Activated T-helper 17 cell treated with anti-CD3 and anti-CD28 coated beads, Interleukin-2, amount 50 U/mL, for 72 hours (primary cell): Measurements from ENCODE around the gene BCL2L2. TPM values are rescaled to one million over a fixed set of nuclear protein-coding genes. Genes with fewer than 3 reads are reported as not detected.
A peak's percentile ranks its signal among the peaks of the same experiment; 100 is the strongest.

Source experiments
- ATAC-seq: fragments of 150-1000 bp; cut with Tn5 transposase; replicated peaks from 2 replicates; pipeline ENCODE4 v1.10.0; 2021; ENCODE audit warnings: mild to moderate bottlenecking, moderate library complexity
- H3K27ac Mint-ChIP-seq: one replicate; pipeline ENCODE4 v1.8.0; 2022; ENCODE audit warnings: mixed read lengths
- H3K27me3 Mint-ChIP-seq: one replicate; pipeline ENCODE4 v1.8.0; 2022; ENCODE audit warnings: mixed read lengths
- H3K36me3 Mint-ChIP-seq: one replicate; pipeline ENCODE4 v1.8.0; 2022; ENCODE audit warnings: low read depth, mild to moderate bottlenecking, mixed read lengths
- H3K4me1 Mint-ChIP-seq: one replicate; pipeline ENCODE4 v1.8.0; 2022; ENCODE audit warnings: mixed read lengths
- H3K4me3 Mint-ChIP-seq: one replicate; pipeline ENCODE4 v1.8.0; 2022; ENCODE audit warnings: mild to moderate bottlenecking, mixed read lengths
- H3K9me3 Mint-ChIP-seq: one replicate; pipeline ENCODE4 v1.8.0; 2022; ENCODE audit warnings: mixed read lengths
- total RNA-seq, 2 donors: library from RNA; stranded (reverse); gene quantifications; one replicate each; pipeline ENCODE4 v1.2.3, GENCODE V29; 2022

BCL2L2 gene
- total RNA-seq, 2 donors from 2014 or later: 1.2 to 2.9 TPM

DNA sequence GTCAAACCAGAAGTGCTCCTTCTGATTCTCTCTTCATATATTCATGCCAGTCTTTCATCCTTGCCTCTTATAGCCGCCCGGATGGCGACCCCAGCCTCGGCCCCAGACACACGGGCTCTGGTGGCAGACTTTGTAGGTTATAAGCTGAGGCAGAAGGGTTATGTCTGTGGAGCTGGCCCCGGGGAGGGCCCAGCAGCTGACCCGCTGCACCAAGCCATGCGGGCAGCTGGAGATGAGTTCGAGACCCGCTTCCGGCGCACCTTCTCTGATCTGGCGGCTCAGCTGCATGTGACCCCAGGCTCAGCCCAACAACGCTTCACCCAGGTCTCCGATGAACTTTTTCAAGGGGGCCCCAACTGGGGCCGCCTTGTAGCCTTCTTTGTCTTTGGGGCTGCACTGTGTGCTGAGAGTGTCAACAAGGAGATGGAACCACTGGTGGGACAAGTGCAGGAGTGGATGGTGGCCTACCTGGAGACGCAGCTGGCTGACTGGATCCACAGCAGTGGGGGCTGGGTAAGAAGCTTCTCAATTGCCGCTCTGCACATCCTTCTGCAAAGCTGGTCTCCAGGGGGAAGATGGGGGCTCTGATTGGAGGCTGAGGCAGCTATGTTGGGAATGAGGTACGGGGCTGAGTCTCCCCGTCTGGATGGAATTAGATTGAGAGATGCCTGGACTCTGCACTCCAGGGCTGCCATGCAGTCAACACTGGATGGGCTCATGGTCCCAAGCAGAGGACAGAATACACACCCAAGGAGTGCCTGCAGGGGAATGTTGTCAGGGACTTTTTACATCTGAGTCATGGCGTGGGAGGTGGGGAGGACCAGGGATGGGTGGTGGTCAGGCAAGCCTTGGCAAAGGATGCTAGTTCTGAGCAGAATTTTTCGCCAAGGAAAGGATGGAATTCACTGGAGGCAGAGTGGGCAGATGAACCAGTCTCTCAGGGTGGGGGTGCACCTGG is 1.3 kb downstream of the BCL2L2 start:
- peaks cover 5% of the 10 kb centered on the region for H3K4me1 Mint-ChIP-seq

DNA sequence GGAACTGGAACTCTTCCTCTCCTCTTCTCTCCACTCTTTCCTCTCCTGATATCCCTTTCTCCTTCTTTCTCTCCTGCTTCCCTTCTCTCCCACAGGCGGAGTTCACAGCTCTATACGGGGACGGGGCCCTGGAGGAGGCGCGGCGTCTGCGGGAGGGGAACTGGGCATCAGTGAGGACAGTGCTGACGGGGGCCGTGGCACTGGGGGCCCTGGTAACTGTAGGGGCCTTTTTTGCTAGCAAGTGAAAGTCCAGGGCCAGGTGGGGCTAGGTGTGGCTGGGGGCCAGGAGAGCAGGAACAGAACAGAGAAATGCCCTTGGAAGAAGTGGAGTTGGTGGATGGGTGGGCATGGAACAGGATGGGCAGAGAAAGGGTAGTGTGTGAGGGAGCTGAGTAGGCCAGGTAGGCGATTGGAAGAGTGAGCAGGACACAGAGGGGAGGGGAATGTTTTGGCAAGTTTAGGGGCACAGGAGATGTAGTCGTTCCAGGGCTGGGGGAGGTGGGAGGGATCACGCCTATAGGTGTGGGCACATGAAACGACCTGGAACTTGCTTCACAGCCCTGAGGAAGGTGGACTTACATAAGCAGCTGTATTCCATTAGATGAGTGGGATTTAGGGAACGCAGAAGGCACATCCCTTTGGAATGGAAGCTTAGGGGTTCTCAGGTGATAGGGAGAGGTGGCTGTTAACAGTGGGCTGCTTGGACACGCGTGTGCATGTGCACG is 2.2 kb downstream of the BCL2L2 start:
- H3K27ac Mint-ChIP-seq: peak overlapping the region; percentile 66

More for the DNA sequence above, 1.3 kb downstream of the BCL2L2 start:
- Mint-ChIP-seq H3K27ac (peak overlapping the region; percentile 66), H3K4me3 (no peak overlapping the region), H3K27me3 (peaks cover 20% of the 10 kb centered on the region), H3K9me3 (no peaks in the 10 kb centered on the region), H3K36me3 (peaks cover 1% of the 10 kb centered on the region)
- ATAC-seq: no peak

DNA sequence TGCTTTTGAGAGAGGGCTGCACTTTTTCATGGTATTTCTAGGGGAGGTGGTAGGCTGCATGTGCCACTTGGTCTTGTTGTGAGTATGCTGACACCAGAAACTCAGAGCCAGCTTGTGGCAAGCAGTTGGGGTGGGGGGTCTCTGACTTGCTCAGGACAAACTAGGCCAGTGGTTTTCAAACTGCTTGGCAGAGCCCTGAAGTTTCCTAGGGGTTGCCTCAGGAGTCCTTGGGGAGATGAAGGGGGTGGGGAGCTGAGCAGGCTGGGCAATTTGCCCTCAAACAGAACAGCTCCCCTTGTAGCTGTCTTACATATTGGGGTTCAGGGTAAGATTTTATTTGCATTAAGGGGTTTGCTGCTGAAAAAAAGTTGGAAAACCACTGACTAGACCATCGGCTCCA is 3.9 kb downstream of the BCL2L2 start:
- Mint-ChIP-seq H3K4me3 (no peak overlapping the region), H3K27me3 (peaks cover 20% of the 10 kb centered on the region), H3K9me3 (no peaks in the 10 kb centered on the region), H3K27ac (no peak overlapping the region), H3K4me1 (no peaks in the 10 kb centered on the region), H3K36me3 (no peaks in the 10 kb centered on the region)
- ATAC-seq: no peak

More for the DNA sequence above, 2.2 kb downstream of the BCL2L2 start:
- H3K9me3 Mint-ChIP-seq: no peaks in the 10 kb centered on the region
- H3K4me3 Mint-ChIP-seq: no peak overlapping the region
- no peaks in the 10 kb centered on the region for H3K4me1 Mint-ChIP-seq
- peaks cover 20% of the 10 kb centered on the region for H3K27me3 Mint-ChIP-seq
- no peaks in the 10 kb centered on the region for H3K36me3 Mint-ChIP-seq
- no peak for ATAC-seq

DNA sequence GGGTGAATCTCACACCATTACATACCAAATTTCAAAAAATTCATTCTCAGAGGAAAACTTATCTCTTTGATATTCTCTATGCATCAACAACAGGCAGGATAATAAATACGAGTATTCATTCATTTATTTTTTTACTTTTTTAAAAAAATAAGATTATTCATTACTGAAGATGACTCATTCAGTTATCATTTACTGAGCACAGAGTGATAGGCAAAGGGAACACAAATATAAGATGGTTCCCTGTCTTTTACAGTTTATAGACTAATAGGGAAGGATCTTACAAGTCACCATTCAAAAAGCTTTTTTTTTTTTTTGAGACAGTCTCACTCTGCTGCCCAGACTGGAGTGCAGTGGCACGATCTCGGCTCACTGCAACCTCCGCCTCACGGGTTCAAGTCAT is 9.7 kb downstream of the BCL2L2 start:
- no peak for ATAC-seq
- Mint-ChIP-seq H3K4me1 (peaks cover 6% of the 10 kb centered on the region), H3K36me3 (no peaks in the 10 kb centered on the region), H3K27me3 (no peaks in the 10 kb centered on the region), H3K4me3 (no peak overlapping the region), H3K9me3 (no peaks in the 10 kb centered on the region), H3K27ac (no peak overlapping the region)

DNA sequence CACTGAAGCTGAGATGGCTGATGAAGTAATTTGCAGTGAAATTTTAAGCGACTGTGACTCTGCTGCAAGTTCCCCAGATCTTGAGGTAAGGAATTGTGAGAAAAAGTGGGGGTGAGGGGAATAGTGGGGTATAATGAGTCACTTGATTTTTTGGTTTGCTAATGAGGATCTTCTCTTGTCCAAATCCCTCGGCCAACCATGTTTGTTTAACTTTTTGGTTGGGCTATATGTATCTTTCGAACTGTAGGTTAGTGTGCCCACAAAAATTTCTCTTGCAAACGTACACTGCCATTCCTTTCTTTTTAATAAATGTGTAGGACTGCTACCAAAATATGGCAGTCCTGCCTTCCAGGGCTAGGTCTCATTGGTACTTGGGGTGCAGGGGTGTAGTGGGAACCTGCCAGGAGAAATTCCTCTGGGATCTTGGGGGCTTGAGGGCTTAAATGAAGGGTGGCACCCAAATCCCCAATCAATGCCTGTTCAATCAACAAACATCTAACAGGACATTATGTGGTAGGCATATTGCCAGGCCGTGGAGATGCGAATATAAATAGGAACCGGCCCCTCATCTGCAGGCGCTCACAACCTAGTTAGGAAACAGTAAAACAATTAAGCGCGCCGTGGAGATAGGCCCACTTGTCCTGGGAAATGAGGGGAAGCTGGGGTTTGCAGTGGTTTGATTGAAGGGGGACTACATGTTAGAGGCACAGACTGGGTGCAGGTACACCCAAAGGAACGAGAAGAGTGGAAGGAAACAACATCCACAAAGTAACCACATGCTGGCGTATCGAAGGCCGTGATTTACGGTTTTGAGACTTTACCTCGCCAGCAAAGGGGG is 13.3 kb downstream of the BCL2L2 start:
- peak overlapping the region; percentile 85 for H3K4me3 Mint-ChIP-seq
- peak overlapping the region; percentile 91 for H3K27ac Mint-ChIP-seq
- peaks cover 32% of the 10 kb centered on the region for H3K36me3 Mint-ChIP-seq
- peaks cover 17% of the 10 kb centered on the region for H3K4me1 Mint-ChIP-seq
- no peaks in the 10 kb centered on the region for H3K9me3 Mint-ChIP-seq
- ATAC-seq: no peak
- no peaks in the 10 kb centered on the region for H3K27me3 Mint-ChIP-seq

DNA sequence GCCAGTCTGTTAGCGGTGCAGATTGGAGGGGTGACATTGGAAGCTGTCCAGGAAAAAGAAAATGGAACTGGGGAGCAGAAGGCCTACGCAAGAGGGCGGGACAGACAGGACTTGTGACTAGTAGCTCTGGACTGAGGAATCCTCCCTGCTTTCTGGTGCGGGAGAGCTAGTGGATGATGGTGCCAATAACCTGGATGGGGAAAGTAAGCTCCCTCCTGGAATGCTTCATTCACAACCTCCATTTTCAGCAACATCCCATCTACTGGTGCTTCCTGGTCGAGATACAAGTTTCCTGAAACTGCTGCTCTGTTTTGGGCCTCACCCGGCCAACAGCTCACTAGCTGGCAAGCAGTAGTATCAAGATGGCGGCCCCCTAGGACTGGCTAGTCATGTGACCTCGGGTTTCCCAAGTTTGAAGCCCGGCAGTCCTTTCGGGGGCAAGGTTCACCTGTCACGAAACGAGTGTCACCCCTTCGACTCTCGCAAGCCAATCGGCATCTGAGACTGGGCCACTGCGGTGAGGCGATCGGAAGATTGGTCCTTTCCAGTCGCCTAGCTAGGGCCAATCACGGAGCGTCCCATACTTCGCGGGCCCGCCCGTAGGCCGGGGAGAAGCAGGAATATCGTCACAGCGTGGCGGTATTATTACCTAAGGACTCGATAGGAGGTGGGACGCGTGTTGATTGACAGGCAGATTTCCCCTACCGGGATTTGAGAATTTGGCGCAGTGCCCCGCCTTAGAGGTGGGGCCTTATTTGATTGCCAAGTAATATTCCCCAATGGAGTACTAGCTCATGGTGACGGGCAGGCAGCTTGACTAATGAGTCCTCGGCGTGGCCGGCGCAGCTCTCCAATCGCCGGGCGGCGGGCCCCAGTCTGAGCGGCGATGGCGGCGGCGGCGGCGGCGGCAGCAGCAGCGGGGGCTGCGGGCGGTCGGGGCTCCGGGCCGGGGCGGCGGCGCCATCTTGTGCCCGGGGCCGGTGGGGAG is 14.2 kb downstream of the BCL2L2 start, which contains the start of gene PABPN1:
Gene PABPN1, plus strand, starts transcription at position 874 of the 988 bp plus-strand sequence. Its CDS starts 13 bp downstream, at position 887.
- Mint-ChIP-seq H3K27me3 (no peaks in the 10 kb centered on the region), H3K27ac (peak within 1 kb of the TSS; percentile 91), H3K9me3 (no peaks in the 10 kb centered on the region), H3K36me3 (peaks cover 41% of the 10 kb centered on the region), H3K4me3 (peak within 1 kb of the TSS; percentile 85), H3K4me1 (peaks cover 17% of the 10 kb centered on the region)
- ATAC-seq: peak; percentile 90

DNA sequence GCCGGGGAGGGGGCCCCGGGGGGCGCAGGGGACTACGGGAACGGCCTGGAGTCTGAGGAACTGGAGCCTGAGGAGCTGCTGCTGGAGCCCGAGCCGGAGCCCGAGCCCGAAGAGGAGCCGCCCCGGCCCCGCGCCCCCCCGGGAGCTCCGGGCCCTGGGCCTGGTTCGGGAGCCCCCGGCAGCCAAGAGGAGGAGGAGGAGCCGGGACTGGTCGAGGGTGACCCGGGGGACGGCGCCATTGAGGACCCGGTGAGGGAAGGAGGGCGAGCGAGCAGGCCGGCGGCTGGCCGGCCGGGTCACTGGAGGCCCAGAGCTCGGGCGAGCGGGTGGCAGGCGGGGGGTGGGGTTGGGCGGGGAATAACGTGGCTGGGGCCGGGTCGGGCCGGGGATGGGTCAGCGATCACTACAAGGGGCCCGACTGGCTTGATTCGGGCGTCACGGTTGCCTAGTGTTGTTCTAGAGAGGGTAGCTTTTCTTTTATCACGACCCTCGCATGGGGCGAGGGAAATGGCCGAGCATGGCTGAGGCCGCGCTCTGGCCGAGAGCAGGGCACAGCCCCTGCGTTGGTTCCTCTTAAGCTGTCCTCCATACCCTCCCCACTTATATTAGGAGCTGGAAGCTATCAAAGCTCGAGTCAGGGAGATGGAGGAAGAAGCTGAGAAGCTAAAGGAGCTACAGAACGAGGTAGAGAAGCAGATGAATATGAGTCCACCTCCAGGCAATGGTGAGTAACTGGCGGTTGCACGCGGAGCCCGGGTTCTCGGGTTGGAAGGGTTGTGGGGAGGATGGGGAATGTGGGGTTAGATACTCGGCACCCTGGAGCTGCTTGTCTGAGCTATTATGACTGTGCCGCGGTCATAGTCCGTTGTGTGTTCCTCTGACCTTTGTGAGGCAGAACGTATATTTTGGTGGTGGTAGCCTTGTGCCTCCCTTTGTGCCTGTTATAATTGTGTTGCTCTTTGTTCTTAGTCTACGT is 15.2 kb downstream of the BCL2L2 start:
- Mint-ChIP-seq H3K4me3 (peak overlapping the region; percentile 85), H3K9me3 (no peaks in the 10 kb centered on the region), H3K4me1 (peaks cover 17% of the 10 kb centered on the region), H3K27me3 (no peaks in the 10 kb centered on the region), H3K36me3 (peaks cover 48% of the 10 kb centered on the region), H3K27ac (peak overlapping the region; percentile 91)
- ATAC-seq: peak; percentile 41

DNA sequence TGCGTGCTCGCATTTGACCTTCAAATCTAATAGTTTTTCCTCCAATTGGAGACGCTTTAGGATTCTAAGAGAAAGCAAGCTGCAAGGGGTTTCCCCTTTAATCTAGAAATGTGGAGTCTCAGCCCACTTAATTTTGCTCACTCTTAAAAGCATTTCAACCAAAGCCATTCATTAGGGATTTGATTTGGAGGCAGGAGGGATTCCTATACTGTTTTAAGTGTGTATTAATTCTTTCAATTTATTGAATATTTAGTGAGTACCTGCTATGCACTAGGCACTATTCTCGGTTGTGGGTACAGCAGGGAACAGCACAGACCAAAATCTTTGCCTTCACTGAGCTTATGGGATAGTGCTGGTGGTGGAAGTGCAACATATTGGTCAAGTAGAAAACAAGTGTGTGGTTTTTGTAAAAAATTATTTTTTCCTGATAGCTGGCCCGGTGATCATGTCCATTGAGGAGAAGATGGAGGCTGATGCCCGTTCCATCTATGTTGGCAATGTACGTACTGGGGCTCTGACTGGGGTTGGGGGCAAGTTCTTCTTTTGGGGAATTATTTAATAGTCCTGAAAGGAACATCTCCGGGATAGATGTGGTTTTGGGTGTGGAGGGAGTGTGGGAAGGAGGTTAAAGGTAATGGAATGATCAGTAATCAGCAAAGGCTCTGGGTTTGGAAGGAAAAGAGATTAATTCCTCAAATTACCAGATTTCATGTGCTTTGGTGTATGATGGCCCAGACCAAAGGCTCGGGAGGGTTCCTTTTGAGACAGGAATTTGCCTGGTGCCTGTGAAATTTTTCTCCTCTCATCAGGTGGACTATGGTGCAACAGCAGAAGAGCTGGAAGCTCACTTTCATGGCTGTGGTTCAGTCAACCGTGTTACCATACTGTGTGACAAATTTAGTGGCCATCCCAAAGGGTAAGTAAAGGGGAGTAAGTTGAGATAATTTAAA is 16.2 kb downstream of the BCL2L2 start:
- H3K4me3 Mint-ChIP-seq: peak overlapping the region; percentile 85
- H3K27me3 Mint-ChIP-seq: no peaks in the 10 kb centered on the region
- peaks cover 48% of the 10 kb centered on the region for H3K36me3 Mint-ChIP-seq
- ATAC-seq: no peak
- H3K9me3 Mint-ChIP-seq: no peaks in the 10 kb centered on the region
- peak overlapping the region; percentile 84 for H3K27ac Mint-ChIP-seq
- peaks cover 17% of the 10 kb centered on the region for H3K4me1 Mint-ChIP-seq

DNA sequence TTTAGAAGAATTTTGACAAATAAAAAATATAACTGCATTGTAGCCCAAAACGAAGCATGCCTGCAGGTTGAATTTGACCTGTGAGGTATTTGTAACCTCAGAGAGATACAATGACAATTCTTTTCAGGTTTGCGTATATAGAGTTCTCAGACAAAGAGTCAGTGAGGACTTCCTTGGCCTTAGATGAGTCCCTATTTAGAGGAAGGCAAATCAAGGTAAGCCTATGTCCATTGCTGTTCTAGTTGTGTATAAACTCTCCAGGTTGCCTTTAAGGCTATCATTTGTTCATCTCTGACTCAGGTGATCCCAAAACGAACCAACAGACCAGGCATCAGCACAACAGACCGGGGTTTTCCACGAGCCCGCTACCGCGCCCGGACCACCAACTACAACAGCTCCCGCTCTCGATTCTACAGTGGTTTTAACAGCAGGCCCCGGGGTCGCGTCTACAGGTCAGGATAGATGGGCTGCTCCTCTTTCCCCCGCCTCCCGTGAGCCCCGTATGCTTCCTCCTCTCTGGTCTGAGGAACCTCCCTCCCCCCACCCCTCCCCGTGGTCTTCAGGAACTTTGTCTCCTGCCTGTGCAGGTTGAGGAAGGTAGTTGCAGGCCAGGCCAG is 17.3 kb downstream of the BCL2L2 start:
- Mint-ChIP-seq H3K27ac (no peak overlapping the region), H3K36me3 (peaks cover 48% of the 10 kb centered on the region)

DNA sequence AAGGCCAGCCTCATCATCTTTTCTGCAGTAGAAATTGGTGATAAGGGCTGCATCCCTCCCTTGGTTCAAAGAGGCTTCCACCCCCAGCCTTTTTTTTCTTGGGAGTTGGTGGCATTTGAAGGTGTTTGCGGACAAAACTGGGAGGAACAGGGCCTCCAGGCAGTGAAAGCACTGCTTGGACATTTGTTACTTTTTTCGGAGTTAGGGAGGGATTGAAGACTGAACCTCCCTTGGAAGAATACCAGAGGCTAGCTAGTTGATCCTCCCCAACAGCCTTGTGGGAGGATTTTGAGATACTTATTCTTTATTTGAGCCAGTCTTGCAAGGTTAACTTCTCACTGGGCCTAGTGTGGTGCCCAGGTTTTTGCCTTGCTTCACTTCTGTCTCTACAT is 17.8 kb downstream of the BCL2L2 start:
- Mint-ChIP-seq H3K27me3 (no peaks in the 10 kb centered on the region), H3K4me3 (no peak overlapping the region), H3K27ac (no peak overlapping the region), H3K9me3 (no peaks in the 10 kb centered on the region), H3K4me1 (peaks cover 17% of the 10 kb centered on the region), H3K36me3 (peaks cover 48% of the 10 kb centered on the region)
- ATAC-seq: no peak

More for the DNA sequence above, 17.3 kb downstream of the BCL2L2 start:
- no peak for ATAC-seq
- peaks cover 17% of the 10 kb centered on the region for H3K4me1 Mint-ChIP-seq
- no peak overlapping the region for H3K4me3 Mint-ChIP-seq
- H3K9me3 Mint-ChIP-seq: no peaks in the 10 kb centered on the region
- no peaks in the 10 kb centered on the region for H3K27me3 Mint-ChIP-seq

DNA sequence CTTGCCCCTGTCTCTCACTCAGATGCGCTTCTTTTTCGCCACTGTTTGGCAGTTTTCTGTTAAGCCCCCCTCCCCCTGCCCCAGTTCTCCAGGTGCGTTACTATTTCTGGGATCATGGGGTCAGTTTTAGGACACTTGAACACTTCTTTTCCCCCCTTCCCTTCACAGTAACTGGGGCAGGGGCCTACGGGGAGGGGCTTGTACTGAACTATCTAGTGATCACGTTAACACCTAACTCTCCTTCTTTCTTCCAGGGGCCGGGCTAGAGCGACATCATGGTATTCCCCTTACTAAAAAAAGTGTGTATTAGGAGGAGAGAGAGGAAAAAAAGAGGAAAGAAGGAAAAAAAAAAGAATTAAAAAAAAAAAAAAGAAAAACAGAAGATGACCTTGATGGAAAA is 18.4 kb downstream of the BCL2L2 start:
- no peak for ATAC-seq
- H3K27ac Mint-ChIP-seq: no peak overlapping the region
- no peak overlapping the region for H3K4me3 Mint-ChIP-seq
- H3K27me3 Mint-ChIP-seq: no peaks in the 10 kb centered on the region
- peaks cover 14% of the 10 kb centered on the region for H3K4me1 Mint-ChIP-seq
- no peaks in the 10 kb centered on the region for H3K9me3 Mint-ChIP-seq
- peaks cover 48% of the 10 kb centered on the region for H3K36me3 Mint-ChIP-seq
